Endothelial cell of umbilical vein (primary cell): ENCODE measurements around the gene WTAP. TPM values are rescaled to one million over a fixed set of nuclear protein-coding genes. Genes with fewer than 3 reads are reported as not detected.
A peak's percentile ranks its signal among the peaks of the same experiment; 100 is the strongest.

Source experiments
- BruUV-seq: library from RNA; stranded (reverse); fragments of 400-500 nt; replicated peaks from 2 replicates; lab custom pipeline; 2021; lab: Mats Ljungman, UMichigan
- CTCF ChIA-PET: fragments of 300-600, 350-600 bp; sonication (Branson Sonifier 250); formaldehyde crosslinking; loops from one replicate; lab custom pipeline; 2021; ENCODE audit warnings: antibody characterized with exemption, inconsistent platforms; lab: Charles Lee
- POLR2A ChIA-PET: fragments of 300-600, 350-600 bp; sonication (Branson Sonifier 250); formaldehyde crosslinking; loops from one replicate; lab custom pipeline; 2021; ENCODE audit warnings: antibody characterized with exemption, inconsistent platforms; lab: Charles Lee
- DNase-seq: peaks from one replicate; pipeline ENCODE4 v3.0.0-alpha.2; 2011; ENCODE audit warnings: low read depth, low spot score
- FAIRE-seq: peaks from 2 replicates; lab custom pipeline; 2011; peaks lifted over from hg19 to GRCh38; lab: Jason Lieb, UNC
- H2AFZ ChIP-seq: 2 replicates; pipeline ENCODE4 v1.6.0; 2012; ENCODE audit warnings: low read depth, low read length, control low read depth, inconsistent platforms
- H3K27ac ChIP-seq: 2 replicates; pipeline ENCODE4 v1.5.1; 2011; ENCODE audit warnings: low read depth, mild to moderate bottlenecking, control low read depth, low read length, moderate library complexity; ENCODE audit not compliant: insufficient read depth
- H3K27me3 ChIP-seq, 2 experiments: 2 replicates each; pipeline versions ENCODE4 v1.6.0 to v1.6.1; 2011; ENCODE audit warnings: low read length in 2 of 2, mixed read lengths in 1 of 2; ENCODE audit not compliant: control insufficient read depth in 2 of 2, insufficient read depth in 2 of 2
- H3K36me3 ChIP-seq, 2 experiments: 2 replicates in 1 of 2; 3 replicates in 1 of 2; pipeline ENCODE4 v1.5.1; 2011; ENCODE audit warnings: low read length in 2 of 2, mild to moderate bottlenecking in 1 of 2, moderate library complexity in 1 of 2; ENCODE audit not compliant: control insufficient read depth in 2 of 2, insufficient read depth in 2 of 2; ENCODE audit errors: extremely low read depth in 1 of 2
- H3K4me1 ChIP-seq: 3 replicates; pipeline ENCODE4 v1.5.1; 2011; ENCODE audit warnings: mild to moderate bottlenecking, low read length; ENCODE audit not compliant: control insufficient read depth, insufficient read depth; ENCODE audit errors: extremely low read depth
- H3K4me2 ChIP-seq: 2 replicates; pipeline ENCODE4 v1.6.1; 2011; ENCODE audit warnings: low read length, control low read depth, mixed read lengths; ENCODE audit not compliant: insufficient read depth
- H3K4me3 ChIP-seq, 3 experiments: fragments of 200-600 bp in 1 of 3; sonication (generic), shearing (Covaris generic) in 1 of 3; replicated peaks in 1 of 3; 2 replicates each; pipeline ENCODE4 v1.5.1; 2011 to 2016; ENCODE audit warnings: control low read depth in 3 of 3, low read length in 3 of 3, mild to moderate bottlenecking in 2 of 3, inconsistent platforms in 1 of 3, low read depth in 1 of 3, moderate library complexity in 1 of 3; ENCODE audit not compliant: insufficient read depth in 1 of 3
- H3K79me2 ChIP-seq: 2 replicates; pipeline ENCODE4 v1.6.0; 2012; ENCODE audit warnings: low read length, inconsistent platforms; ENCODE audit not compliant: control insufficient read depth, insufficient read depth
- H3K9ac ChIP-seq: replicated peaks from 2 replicates; pipeline ENCODE3; 2011; ENCODE audit warnings: low read length, control low read depth; ENCODE audit not compliant: insufficient read depth; ENCODE audit errors: extremely low read depth
- H3K9me1 ChIP-seq: replicated peaks from 3 replicates; pipeline ENCODE4 v1.6.0; 2011; ENCODE audit warnings: mild to moderate bottlenecking, low read length; ENCODE audit not compliant: control insufficient read depth, insufficient read depth; ENCODE audit errors: extremely low read depth
- H3K9me3 ChIP-seq: replicated peaks from 2 replicates; pipeline ENCODE4 v1.5.1; 2012; ENCODE audit warnings: low read length, inconsistent platforms; ENCODE audit not compliant: control insufficient read depth, insufficient read depth
- H4K20me1 ChIP-seq: replicated peaks from 2 replicates; pipeline ENCODE3; 2011; ENCODE audit warnings: mild to moderate bottlenecking, low read length; ENCODE audit not compliant: control insufficient read depth, insufficient read depth; ENCODE audit errors: extremely low read depth
- CTCF ChIP-seq, 2 donors: IDR thresholded peaks; 1 replicate in 1 of 2; 2 replicates in 1 of 2; pipeline ENCODE4 v1.5.1; 2011; ENCODE audit warnings: low read length in 2 of 2, mild to moderate bottlenecking in 2 of 2, moderate library complexity in 2 of 2, control low read depth in 1 of 2, inconsistent platforms in 1 of 2, low read depth in 1 of 2; ENCODE audit not compliant: insufficient read depth in 1 of 2; ENCODE audit errors: extremely low read depth in 1 of 2
- EZH2 ChIP-seq: IDR thresholded peaks from 2 replicates; pipeline ENCODE4 v1.6.1; 2012; ENCODE audit warnings: borderline replicate concordance, low read depth, mild to moderate bottlenecking, moderate library complexity, low read length, inconsistent platforms; ENCODE audit not compliant: severe bottlenecking
- FOS ChIP-seq: IDR thresholded peaks from 2 replicates; pipeline ENCODE4 v1.6.1; 2011; ENCODE audit warnings: mild to moderate bottlenecking, low read length, moderate library complexity, borderline replicate concordance; ENCODE audit not compliant: insufficient read depth
- GATA2 ChIP-seq: IDR thresholded peaks from 2 replicates; pipeline ENCODE4 v1.7.0; 2011; ENCODE audit warnings: low read depth, mild to moderate bottlenecking, moderate library complexity, mixed read lengths, low read length; ENCODE audit not compliant: insufficient read length, insufficient read depth
- JUN ChIP-seq: IDR thresholded peaks from 2 replicates; pipeline ENCODE4 v1.6.1; 2011; ENCODE audit warnings: borderline replicate concordance, low read depth; ENCODE audit not compliant: insufficient read length, insufficient read depth
- MAX ChIP-seq: IDR thresholded peaks from 2 replicates; pipeline ENCODE4 v1.6.1; 2011; ENCODE audit not compliant: insufficient read depth, insufficient read length
- MYC ChIP-seq: IDR thresholded peaks from one replicate; pipeline ENCODE4 v1.6.1; 2011; ENCODE audit warnings: mild to moderate bottlenecking, low read depth, low read length
- POLR2A ChIP-seq: IDR thresholded peaks from 2 replicates; pipeline ENCODE4 v1.6.1; 2012; ENCODE audit warnings: low read depth, mild to moderate bottlenecking, control low read depth, low read length
- POLR2AphosphoS5 ChIP-seq: IDR thresholded peaks from 2 replicates; pipeline ENCODE4 v1.6.1; 2012; ENCODE audit warnings: low read depth, mild to moderate bottlenecking, control low read depth, low read length, moderate library complexity; ENCODE audit not compliant: insufficient read depth
- dilution Hi-C: fragments of 300-500 bp; cut with MboI; formaldehyde crosslinking; loops from one replicate; pipeline ENCODE4 v1.15.0; 2019; ENCODE audit warnings: low sequenced_read_pairs; ENCODE audit not compliant: extremely low pct_ligation_motif_present
- intact Hi-C: fragments of 100-400 bp; cut with micrococcal nuclease; formaldehyde crosslinking; loops from one replicate; pipeline ENCODE4 v1.10.0; 2022
- polyA plus RNA-seq, 4 experiments: library from polyadenylated mRNA; depleted of rRNA in 3 of 4; stranded (reverse) in 3 of 4; unstranded in 1 of 4; fragments of >200 nt; gene quantifications; 2 replicates each; pipeline versions ENCODE4 v1.2.1 to v1.2.3, GENCODE V29; 2011 to 2012; ENCODE audit warnings: missing spikeins in 1 of 4
- total RNA-seq: library from RNA; stranded (reverse); gene quantifications from 2 replicates; pipeline ENCODE4 v1.2.3, GENCODE V29; 2021

WTAP gene
- total and polyA plus RNA-seq, 2 donors (not counting 3 experiments of a cell fraction or from before 2014, with no cell fraction given), result 21.7 to 81.6 TPM

- dilution Hi-C loops, result no loop called here
- intact Hi-C loops, result loop anchor here (1.0 to 5.0 kb wide), 4 partner anchors 27 to 193 kb away; partner anchors contain the start of genes ACAT2 and WTAP
- DNase-seq (peak; percentile 44), FAIRE-seq (peak; percentile 82)
- no peak overlapping the region for H2AFZ ChIP-seq
- H3K9ac ChIP-seq, result peak overlapping the region; percentile 87
- peaks cover 9 to 10% of the 10 kb centered on the region in 2 experiments for H3K36me3 ChIP-seq
- TSS peak; percentile 42 for BruUV-seq
- H3K4me3 ChIP-seq, result peak overlapping the region; percentile 42 to 95 (median 64)
- H4K20me1 ChIP-seq, result peaks cover 2% of the 10 kb centered on the region
- H3K4me1 ChIP-seq, result peaks cover 27% of the 10 kb centered on the region
- POLR2A ChIA-PET, result interaction anchor here (0.5 to 2.9 kb wide), 5 partner anchors 8 to 61 kb away, joined by 3 to 21 read pairs (median 7); partner anchors contain the start of genes ACAT2 and WTAP
- peak overlapping the region; percentile 89 for H3K4me2 ChIP-seq
- H3K9me3 ChIP-seq, result no peaks in the 10 kb centered on the region
- no peak for TF ChIP-seq JUN
- no peak for TF ChIP-seq CTCF (IDR thresholded peaks at IDR 0.05; ENCODE audit: extremely low read depth in 1 of 2, insufficient read depth in 1 of 2, low read depth in 1 of 2, low read length in 2 of 2)
- TF ChIP-seq GATA2, result no peak
- TF ChIP-seq FOS, result no peak
- no peak for TF ChIP-seq MAX
- TF ChIP-seq POLR2A, result no peak
- no peak for TF ChIP-seq MYC
- no peak for TF ChIP-seq POLR2AphosphoS5
- no peak for TF ChIP-seq EZH2
- peaks cover 82% of the 10 kb centered on the region for H3K79me2 ChIP-seq
- H3K9me1 ChIP-seq, result no peaks in the 10 kb centered on the region
- peak overlapping the region; percentile 62 for H3K27ac ChIP-seq
- CTCF ChIA-PET, result interaction anchor here (0.9 to 2.4 kb wide), 4 partner anchors 12 to 667 kb away, joined by 3 to 7 read pairs (median 4); partner anchors contain the start of gene ACAT2
- H3K27me3 ChIP-seq, result no peaks in the 10 kb centered on the region
Measured at GRCh38 chr6:159788753-159789376, 61.6 kb downstream of the WTAP start.
